Measurements from ENCODE around the gene PARPBP. TPM values are rescaled to one million over a fixed set of nuclear protein-coding genes. Genes with fewer than 3 reads are reported as not detected.
"Not testable (repeated sequence)": the region's sequence is repeated elsewhere in the genome, so short reads cannot be mapped to it uniquely, and the experiment has no call there.

The PARPBP gene, protein sequence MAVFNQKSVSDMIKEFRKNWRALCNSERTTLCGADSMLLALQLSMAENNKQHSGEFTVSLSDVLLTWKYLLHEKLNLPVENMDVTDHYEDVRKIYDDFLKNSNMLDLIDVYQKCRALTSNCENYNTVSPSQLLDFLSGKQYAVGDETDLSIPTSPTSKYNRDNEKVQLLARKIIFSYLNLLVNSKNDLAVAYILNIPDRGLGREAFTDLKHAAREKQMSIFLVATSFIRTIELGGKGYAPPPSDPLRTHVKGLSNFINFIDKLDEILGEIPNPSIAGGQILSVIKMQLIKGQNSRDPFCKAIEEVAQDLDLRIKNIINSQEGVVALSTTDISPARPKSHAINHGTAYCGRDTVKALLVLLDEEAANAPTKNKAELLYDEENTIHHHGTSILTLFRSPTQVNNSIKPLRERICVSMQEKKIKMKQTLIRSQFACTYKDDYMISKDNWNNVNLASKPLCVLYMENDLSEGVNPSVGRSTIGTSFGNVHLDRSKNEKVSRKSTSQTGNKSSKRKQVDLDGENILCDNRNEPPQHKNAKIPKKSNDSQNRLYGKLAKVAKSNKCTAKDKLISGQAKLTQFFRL
- 1 to 10 TPM; 2.9 to 7.2 TPM for total RNA-seq
- 1 to 10 TPM in 1 of 2 donors, under 1 TPM in 1; 0.41 to 1.1 TPM for polyA plus RNA-seq
- long read RNA-seq, donor 1, partial matches to known transcripts: 1 of 6 reads
- long read RNA-seq, donor 1, other reads (novel, unspliced or antisense): 5 of 6 reads
- long read RNA-seq, donor 2, partial matches to known transcripts: 1 of 5 reads
- long read RNA-seq, donor 2, other reads (novel, unspliced or antisense): 4 of 5 reads

DNA sequence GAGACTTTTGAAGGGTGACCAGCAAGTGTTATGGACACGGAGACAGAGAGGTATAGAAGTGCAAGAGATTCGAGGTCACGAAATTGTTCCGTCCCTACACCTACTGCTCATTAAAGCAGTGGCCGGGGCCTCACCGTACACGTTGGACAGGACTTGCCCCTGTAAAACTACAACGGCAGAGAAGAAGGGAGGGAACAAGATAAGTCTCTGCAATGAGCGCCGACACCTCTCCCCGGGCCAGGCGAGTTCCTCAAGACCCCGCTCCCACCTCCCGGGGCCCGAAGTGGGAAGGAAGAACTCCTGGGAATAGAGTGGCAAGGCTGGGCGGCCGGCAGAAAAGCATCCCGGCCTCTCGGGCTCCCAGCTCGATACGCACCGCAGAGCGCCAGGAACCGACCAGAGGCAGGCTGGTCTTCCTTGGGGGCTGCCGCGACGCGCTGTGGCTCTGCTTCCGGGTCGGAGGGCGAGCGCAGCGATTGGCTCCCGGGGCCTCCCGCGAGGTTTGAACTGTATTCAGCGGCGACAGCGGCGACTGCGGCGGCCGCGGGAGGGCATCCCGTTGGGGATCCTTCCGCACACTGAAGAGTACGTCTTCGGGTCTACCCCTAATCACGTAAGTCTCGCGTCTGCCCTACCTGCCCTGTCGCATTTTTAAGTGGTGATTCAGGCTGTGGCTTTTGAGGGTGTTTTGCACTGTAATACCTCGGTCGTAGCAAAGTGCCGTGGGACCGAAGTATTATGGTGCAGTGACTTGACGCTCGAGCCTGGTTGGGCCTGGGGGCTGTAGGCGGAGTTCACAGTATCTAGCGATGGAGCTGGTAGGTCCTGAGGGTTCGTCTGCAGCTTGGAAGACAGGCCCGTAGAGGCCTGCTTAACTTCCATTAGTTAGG lies at the start of gene PARPBP, which contains the start of gene NUP37:
PARPBP (plus strand) TSS at position 510 of the 890 bp plus-strand sequence. CDS start 3,706 bp downstream, outside the sequence.
NUP37 (minus strand) TSS at position 441 of the 890 bp plus-strand sequence. CDS start 1,596 bp downstream, outside the sequence.
- Histone ChIP-seq H3K9me3 (ENCODE audit: control insufficient read depth, low read length) (no peaks in the 10 kb centered on the region), H3K36me3 (ENCODE audit: control insufficient read depth in 1 of 2, insufficient read depth in 2 of 2, low read length in 1 of 2) (no peaks in the 10 kb centered on the region), H3K4me3 (ENCODE audit: low read length in 2 of 2) (peak within 1 kb of the TSS; percentile 77 to 79), H3K27me3 (ENCODE audit: control insufficient read depth in 1 of 2, insufficient read depth in 2 of 2, low read length in 1 of 2) (no peaks in the 10 kb centered on the region), H3K4me1 (ENCODE audit: control insufficient read depth in 1 of 2, insufficient read depth in 2 of 2, low read length in 2 of 2) (peaks cover 0 to 3% of the 10 kb centered on the region in 2 donors), H3K27ac (ENCODE audit: low read depth in 1 of 2, low read length in 2 of 2) (peak within 1 kb of the TSS; percentile 6 to 41)
- intact Hi-C loops (cut with DNase I): loop anchor here (5.0 to 10.0 kb wide), 3 partner anchors 55 to 362 kb away; partner anchors contain the start of genes IGF1 (in 2 of the 2) and WASHC3 (in 2 of the 2)
- DNase-seq (peak; percentile 94 to 97), ATAC-seq (ENCODE audit: low FRiP score) (peak; percentile 98)
- WGBS, 2 donors: 0% methylated on average over 62 of the region's 62 CpGs

DNA sequence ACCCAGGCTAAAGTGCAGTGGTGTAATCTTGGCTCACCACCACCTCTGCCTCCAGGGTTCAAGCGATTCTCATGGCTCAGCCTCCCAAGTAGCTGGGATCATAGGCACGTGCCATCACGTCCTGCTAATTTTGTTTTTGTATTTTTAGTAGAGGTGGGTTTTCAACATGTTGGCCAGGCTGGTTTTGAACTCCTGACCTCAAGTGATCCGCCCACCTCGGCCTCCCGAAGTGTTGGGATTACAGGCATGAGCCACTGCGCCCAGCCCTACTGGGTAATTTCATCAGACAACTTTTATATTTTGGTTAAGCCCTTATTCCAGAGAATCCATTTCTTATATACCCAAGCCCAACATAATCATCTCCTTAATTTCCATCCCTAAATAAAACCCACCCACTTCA lies 47.9 kb upstream of the PARPBP start:
- WGBS, 2 donors: 88 to 89% methylated on average over 7 of the region's 7 CpGs

DNA sequence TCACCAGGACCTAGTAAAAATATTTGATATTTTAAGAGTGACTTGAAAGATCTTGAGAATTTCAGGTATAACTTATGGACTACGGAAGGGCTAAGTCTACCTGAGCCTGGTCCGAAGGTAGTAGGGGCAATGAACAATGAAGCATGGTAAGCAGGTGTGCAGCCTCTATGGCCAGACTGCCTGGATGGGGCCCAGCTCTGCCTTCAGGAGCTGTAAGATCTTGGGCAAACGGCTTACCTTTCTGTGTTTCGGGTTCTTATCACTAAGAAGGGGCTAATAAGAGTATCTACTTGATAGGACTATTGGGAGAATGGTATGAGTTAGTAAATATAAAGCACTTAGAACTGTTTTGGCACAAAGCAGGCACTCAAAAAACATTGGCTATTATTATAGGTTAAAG lies 39.1 kb upstream of the PARPBP start:
- no peaks in the 10 kb centered on the region for H3K27me3 ChIP-seq (ENCODE audit: control insufficient read depth in 1 of 2, insufficient read depth in 2 of 2, low read length in 1 of 2)
- H3K4me1 ChIP-seq (ENCODE audit: control insufficient read depth in 1 of 2, insufficient read depth in 2 of 2, low read length in 2 of 2): no peaks in the 10 kb centered on the region
- H3K36me3 ChIP-seq (ENCODE audit: control insufficient read depth in 1 of 2, insufficient read depth in 2 of 2, low read length in 1 of 2): peaks cover 3 to 7% of the 10 kb centered on the region in 2 donors
- H3K4me3 ChIP-seq (ENCODE audit: low read length in 2 of 2): no peak overlapping the region
- intact Hi-C loops (cut with DNase I): no loop called here
- DNase-seq: no peak
- ATAC-seq (ENCODE audit: low FRiP score): no peak
- no peaks in the 10 kb centered on the region for H3K9me3 ChIP-seq (ENCODE audit: control insufficient read depth, low read length)
- 91% methylated on average over 4 of the region's 4 CpGs for WGBS, 2 donors
- H3K27ac ChIP-seq (ENCODE audit: low read depth in 1 of 2, low read length in 2 of 2): no peak overlapping the region

More for the DNA sequence above, 47.9 kb upstream of the PARPBP start:
- H3K27me3 ChIP-seq (ENCODE audit: control insufficient read depth in 1 of 2, insufficient read depth in 2 of 2, low read length in 1 of 2); H3K9me3 ChIP-seq (ENCODE audit: control insufficient read depth, low read length); intact Hi-C loops (cut with DNase I); H3K36me3 ChIP-seq (ENCODE audit: control insufficient read depth in 1 of 2, insufficient read depth in 2 of 2, low read length in 1 of 2); ATAC-seq (ENCODE audit: low FRiP score); H3K4me1 ChIP-seq (ENCODE audit: control insufficient read depth in 1 of 2, insufficient read depth in 2 of 2, low read length in 2 of 2); H3K4me3 ChIP-seq (ENCODE audit: low read length in 2 of 2); DNase-seq; H3K27ac ChIP-seq (ENCODE audit: low read depth in 1 of 2, low read length in 2 of 2): not testable (repeated sequence)

DNA sequence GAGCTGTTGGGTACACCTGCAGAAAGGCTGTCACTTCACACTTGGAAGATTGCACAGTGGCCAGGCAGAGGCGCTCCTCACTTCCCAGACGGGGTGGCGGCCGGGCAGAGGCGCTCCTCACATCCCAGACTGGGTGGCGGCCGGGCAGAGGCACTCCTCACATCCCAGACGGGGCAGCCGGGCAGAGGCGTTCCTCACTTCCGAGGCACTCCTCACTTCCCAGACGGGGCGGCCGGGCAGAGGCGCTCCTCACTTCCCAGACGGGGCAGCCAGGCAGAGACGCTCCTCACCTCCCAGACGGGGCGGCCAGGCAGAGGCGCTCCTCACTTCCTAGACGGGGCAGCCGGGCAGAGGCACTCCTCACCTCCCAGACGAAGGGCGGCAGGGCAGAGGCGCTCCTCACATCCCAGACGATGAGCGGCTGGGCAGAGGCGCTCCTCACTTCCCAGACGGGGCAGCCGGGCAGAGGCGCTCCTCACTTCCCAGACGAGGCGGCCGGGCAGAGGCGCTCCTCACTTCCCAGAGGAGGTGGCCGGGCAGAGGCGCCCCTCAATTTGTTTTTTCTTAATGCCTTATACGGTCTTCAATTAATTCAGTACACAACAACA lies 30.7 kb upstream of the PARPBP start:
- H3K4me1 ChIP-seq (ENCODE audit: control insufficient read depth in 1 of 2, insufficient read depth in 2 of 2, low read length in 2 of 2); H3K4me3 ChIP-seq (ENCODE audit: low read length in 2 of 2); H3K36me3 ChIP-seq (ENCODE audit: control insufficient read depth in 1 of 2, insufficient read depth in 2 of 2, low read length in 1 of 2); H3K9me3 ChIP-seq (ENCODE audit: control insufficient read depth, low read length); H3K27me3 ChIP-seq (ENCODE audit: control insufficient read depth in 1 of 2, insufficient read depth in 2 of 2, low read length in 1 of 2); H3K27ac ChIP-seq (ENCODE audit: low read depth in 1 of 2, low read length in 2 of 2); DNase-seq; intact Hi-C loops (cut with DNase I); ATAC-seq (ENCODE audit: low FRiP score): not testable (repeated sequence)
- 99% methylated on average over 32 to 38 of the region's 38 CpGs for WGBS, 2 donors

DNA sequence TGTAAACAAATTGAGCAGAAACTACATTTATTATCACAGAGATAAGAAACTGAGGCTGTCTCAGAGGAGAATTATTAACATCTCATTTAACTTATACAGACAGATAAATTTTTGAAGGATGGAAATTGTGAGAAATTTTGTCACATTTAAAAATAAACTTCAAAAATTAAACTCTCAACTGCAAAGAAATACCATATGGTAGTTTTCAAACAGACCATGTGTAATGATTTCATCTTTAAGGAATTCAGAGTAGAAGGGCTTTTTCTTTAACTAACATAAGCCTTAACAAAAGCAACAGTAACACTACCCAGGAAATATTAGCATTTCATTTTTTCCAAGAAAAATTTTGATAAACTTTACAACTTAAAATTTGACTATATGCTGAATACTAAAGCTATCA lies 26.7 kb upstream of the PARPBP start:
- Histone ChIP-seq H3K27ac (ENCODE audit: low read depth in 1 of 2, low read length in 2 of 2) (no peak overlapping the region), H3K4me3 (ENCODE audit: low read length in 2 of 2) (no peak overlapping the region), H3K9me3 (ENCODE audit: control insufficient read depth, low read length) (no peaks in the 10 kb centered on the region), H3K27me3 (ENCODE audit: control insufficient read depth in 1 of 2, insufficient read depth in 2 of 2, low read length in 1 of 2) (no peaks in the 10 kb centered on the region), H3K36me3 (ENCODE audit: control insufficient read depth in 1 of 2, insufficient read depth in 2 of 2, low read length in 1 of 2) (no peaks in the 10 kb centered on the region), H3K4me1 (ENCODE audit: control insufficient read depth in 1 of 2, insufficient read depth in 2 of 2, low read length in 2 of 2) (no peaks in the 10 kb centered on the region)
- intact Hi-C loops (cut with DNase I): no loop called here
- no peak for ATAC-seq (ENCODE audit: low FRiP score)
- no peak for DNase-seq

DNA sequence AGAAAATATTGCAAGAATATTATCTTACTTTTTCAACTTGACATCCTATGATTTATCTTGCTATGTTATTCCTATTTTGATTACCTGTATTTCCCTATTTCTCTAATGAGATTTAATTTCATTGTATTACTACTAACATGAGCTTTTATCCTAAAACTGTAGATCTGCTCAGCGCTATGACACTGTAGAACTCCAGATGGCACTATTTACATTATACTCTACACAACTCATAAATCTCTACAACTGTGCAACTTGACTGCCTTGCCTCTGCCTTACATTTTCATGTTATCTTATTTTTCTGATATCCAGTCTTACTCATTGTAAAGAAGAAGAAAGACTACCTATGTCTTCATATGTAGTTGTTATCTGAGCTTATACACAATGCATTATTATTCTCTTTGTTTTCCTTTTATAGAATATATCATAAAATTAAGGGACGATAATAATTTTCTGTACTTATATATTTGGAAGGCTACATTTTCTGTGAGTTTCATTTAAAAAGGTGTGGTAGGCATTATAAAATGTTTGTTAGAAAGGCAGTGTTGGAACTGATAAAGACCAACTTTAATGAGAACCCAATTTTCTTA lies 24.2 kb upstream of the PARPBP start:
- WGBS, 2 donors: 61 to 67% methylated on average over 2 of the region's 2 CpGs
- ATAC-seq (ENCODE audit: low FRiP score) (no peak), DNase-seq (no peak)
- Histone ChIP-seq H3K4me3 (ENCODE audit: low read length in 2 of 2) (no peak overlapping the region), H3K27me3 (ENCODE audit: control insufficient read depth in 1 of 2, insufficient read depth in 2 of 2, low read length in 1 of 2) (no peaks in the 10 kb centered on the region), H3K9me3 (ENCODE audit: control insufficient read depth, low read length) (no peaks in the 10 kb centered on the region), H3K27ac (ENCODE audit: low read depth in 1 of 2, low read length in 2 of 2) (no peak overlapping the region), H3K4me1 (ENCODE audit: control insufficient read depth in 1 of 2, insufficient read depth in 2 of 2, low read length in 2 of 2) (no peaks in the 10 kb centered on the region), H3K36me3 (ENCODE audit: control insufficient read depth in 1 of 2, insufficient read depth in 2 of 2, low read length in 1 of 2) (peaks cover 0 to 4% of the 10 kb centered on the region in 2 donors)
- intact Hi-C loops (cut with DNase I): no loop called here

DNA sequence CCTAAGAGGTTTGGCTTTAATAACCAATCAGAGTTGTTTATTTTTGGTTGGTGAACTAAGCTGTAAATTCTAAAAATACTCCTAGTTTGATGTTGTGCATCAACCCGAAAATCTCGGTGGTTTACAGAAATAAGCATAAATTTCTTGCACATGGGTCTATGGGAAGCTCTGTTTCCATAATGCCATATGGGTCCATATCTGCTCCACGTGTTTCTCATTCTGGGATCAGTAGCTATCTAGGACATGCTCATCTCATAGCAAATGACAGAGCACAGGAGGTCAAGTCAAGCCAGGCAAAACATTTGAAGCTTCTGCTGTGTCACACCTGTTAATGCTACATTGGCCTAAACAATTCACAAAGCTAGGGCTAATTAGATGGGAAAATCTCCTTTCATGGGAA lies 23.1 kb upstream of the PARPBP start:
- ATAC-seq (ENCODE audit: low FRiP score): no peak
- H3K36me3 ChIP-seq (ENCODE audit: control insufficient read depth in 1 of 2, insufficient read depth in 2 of 2, low read length in 1 of 2): peaks cover 0 to 4% of the 10 kb centered on the region in 2 donors
- WGBS, 2 donors: 79 to 83% methylated on average over 3 of the region's 3 CpGs
- H3K27me3 ChIP-seq (ENCODE audit: control insufficient read depth in 1 of 2, insufficient read depth in 2 of 2, low read length in 1 of 2): no peaks in the 10 kb centered on the region
- no peak for DNase-seq
- intact Hi-C loops (cut with DNase I): no loop called here
- no peak overlapping the region for H3K4me3 ChIP-seq (ENCODE audit: low read length in 2 of 2)
- no peaks in the 10 kb centered on the region for H3K9me3 ChIP-seq (ENCODE audit: control insufficient read depth, low read length)
- H3K4me1 ChIP-seq (ENCODE audit: control insufficient read depth in 1 of 2, insufficient read depth in 2 of 2, low read length in 2 of 2): no peaks in the 10 kb centered on the region
- H3K27ac ChIP-seq (ENCODE audit: low read depth in 1 of 2, low read length in 2 of 2): no peak overlapping the region
